GM18498 (cell line): Measurements from ENCODE around the gene CYP3A4.
"Not testable (repeated sequence)": the region's sequence is repeated elsewhere in the genome, so short reads cannot be mapped to it uniquely, and the experiment has no call there.

ENCODE experiments used
- ATAC-seq: cut with Tn5 transposase; IDR thresholded peaks from one replicate; pipeline ENCODE4 v1.9.1; 2021; ENCODE audit warnings: mild to moderate bottlenecking, moderate library complexity; ENCODE audit not compliant: unreplicated experiment

Gene CYP3A4

GRCh38 chr7:99729486-99730237 lies 54.3 kb downstream of the CYP3A4 start:
- no peak for ATAC-seq

- ATAC-seq = no peak
Observed at GRCh38 chr7:99728615-99729014, 55.4 kb downstream of the CYP3A4 start.

GRCh38 chr7:99723201-99723600 lies 60.8 kb downstream of the CYP3A4 start:
- not testable (repeated sequence) for ATAC-seq

GRCh38 chr7:99720800-99721595 lies 63.0 kb downstream of the CYP3A4 start:
- ATAC-seq = no peak

GRCh38 chr7:99719996-99720769 lies 63.8 kb downstream of the CYP3A4 start:
- ATAC-seq = no peak

GRCh38 chr7:99713995-99714570 lies 69.9 kb downstream of the CYP3A4 start:
- ATAC-seq = no peak

- no peak for ATAC-seq
Observed at GRCh38 chr7:99709838-99710578, 74.0 kb downstream of the CYP3A4 start.

GRCh38 chr7:99709260-99709659 lies 74.7 kb downstream of the CYP3A4 start:
- no peak for ATAC-seq

GRCh38 chr7:99707096-99707495 lies 76.9 kb downstream of the CYP3A4 start:
- no peak for ATAC-seq
